Jurkat, Clone E6-1 (cell line): ENCODE results near the gene HSPB6.
"Not testable (repeated sequence)": the region's sequence is repeated elsewhere in the genome, so short reads cannot be mapped to it uniquely, and the experiment has no call there.

ENCODE experiments used
- DNase-seq: peaks from one replicate; pipeline ENCODE4 v3.0.0-alpha.2; 2011; ENCODE audit warnings: low read depth, low spot score
- H3K4me3 ChIP-seq: 2 replicates; pipeline ENCODE4 v1.5.1; 2011; ENCODE audit warnings: mild to moderate bottlenecking, low read length, control low read depth, moderate library complexity

The HSPB6 gene

DNA sequence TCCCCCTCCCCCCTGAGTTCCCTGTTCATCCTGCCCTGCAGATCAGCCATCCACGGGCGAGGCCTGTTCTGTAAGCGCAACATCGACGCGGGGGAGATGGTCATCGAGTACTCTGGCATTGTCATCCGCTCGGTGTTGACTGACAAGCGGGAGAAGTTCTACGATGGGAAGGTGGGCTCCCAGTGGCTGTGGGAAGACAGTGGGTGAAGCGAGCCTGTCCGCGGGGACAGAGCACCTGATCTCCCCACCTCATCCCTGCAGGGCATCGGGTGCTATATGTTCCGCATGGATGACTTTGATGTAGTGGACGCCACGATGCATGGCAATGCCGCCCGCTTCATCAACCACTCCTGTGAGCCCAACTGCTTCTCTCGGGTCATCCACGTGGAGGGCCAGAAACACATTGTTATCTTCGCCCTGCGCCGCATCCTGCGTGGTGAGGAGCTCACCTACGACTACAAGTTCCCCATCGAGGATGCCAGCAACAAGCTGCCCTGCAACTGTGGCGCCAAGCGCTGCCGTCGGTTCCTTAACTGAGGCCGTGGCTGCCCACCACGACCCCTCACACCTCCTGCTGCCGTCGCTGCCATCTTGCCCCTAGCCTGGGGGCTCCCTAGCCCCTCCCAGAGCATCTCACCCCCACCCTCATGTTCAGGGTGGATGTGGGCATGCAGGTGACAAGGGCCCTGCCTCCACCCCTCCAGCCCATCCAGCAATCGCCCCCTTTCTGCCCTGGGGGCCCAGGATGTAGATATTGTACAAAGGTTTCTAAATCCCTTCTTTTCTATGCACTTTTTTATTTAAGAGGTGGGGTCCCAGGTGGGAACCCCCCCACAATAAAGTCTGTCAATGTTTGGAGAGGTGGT, 18.6 kb downstream of the HSPB6 start:
- DNase-seq: no peak
- H3K4me3 ChIP-seq: no peak overlapping the region

- no peak overlapping the region for H3K4me3 ChIP-seq
- no peak for DNase-seq
Measured at GRCh38 chr19:35736913-35737886, 19.6 kb downstream of the HSPB6 start.

DNA sequence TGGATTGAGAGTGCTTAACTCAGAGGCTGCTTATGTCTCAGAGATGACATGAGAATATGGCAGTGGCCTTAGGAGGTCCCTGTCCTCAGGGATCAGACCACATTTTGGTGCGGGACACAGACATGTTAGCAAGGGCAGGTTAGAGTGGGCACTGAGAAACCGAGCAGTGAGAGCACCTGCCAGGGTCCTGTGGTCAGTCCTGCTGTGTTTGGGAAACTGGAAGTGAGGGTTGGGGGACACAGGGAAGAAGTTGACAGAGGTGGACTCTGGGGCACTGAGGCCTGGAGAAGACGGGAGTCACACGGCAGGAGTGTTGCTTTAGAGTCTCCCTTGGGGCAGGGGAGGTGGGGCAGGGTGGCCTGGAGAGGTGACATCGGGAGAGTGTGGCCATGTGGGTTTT, 21.9 kb downstream of the HSPB6 start:
- H3K4me3 ChIP-seq: no peak overlapping the region
- DNase-seq: no peak

DNA sequence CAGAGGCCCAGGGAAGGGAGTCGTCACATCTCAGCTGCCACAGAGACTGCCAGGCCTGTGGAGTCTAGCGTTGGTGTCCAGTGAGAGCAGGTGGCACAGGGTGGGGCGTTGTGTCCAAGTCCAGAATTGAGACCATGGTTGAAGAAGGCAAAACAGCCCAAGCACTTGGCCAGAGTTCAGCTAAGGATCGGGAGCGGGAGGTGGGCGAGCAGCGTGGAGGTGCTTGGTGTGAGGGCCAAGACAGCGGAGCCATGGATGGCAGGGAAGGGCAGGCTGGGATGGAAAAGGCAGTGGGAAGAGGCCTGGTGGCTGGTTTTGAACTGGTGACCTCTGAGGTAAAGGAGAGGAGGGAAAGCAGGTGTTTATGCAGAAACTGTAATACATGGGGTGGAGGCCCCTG, 22.6 kb downstream of the HSPB6 start:
- DNase-seq: no peak
- no peak overlapping the region for H3K4me3 ChIP-seq

DNA sequence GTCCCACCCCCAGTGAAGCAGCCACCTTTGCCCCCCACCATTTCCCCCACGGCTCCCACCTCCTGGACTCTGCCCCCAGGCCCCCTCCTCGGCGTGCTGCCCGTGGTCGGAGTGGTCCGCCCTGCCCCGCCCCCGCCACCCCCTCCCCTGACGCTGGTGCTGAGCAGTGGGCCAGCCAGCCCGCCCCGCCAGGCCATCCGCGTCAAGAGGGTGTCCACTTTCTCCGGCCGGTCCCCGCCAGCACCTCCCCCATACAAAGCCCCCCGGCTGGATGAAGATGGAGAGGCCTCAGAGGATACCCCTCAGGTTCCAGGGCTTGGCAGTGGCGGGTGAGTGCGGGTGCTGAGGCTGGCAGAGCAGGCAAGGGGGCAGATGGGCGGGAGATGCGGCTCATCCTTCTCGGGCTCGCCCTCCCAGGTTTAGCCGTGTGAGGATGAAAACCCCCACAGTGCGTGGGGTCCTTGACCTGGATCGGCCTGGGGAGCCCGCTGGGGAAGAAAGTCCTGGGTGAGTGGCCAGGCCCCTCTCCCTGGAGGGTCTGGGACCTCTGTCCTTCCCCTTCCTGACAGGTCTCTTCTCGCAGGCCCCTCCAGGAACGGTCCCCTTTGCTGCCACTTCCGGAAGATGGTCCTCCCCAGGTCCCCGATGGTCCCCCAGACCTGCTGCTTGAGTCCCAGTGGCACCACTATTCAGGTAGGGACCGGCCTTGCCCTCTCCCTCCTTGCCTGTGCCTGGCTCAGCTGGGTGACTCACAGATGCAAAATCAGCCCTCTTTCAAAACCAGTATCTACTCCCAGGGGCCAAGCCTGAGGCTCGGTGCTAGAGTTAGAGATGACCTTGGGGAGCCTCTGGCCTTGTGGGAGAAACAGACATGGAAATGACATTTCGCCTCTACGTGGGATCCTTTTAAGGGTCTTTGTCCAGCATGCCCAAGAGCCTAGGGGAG, 23.4 kb downstream of the HSPB6 start:
- DNase-seq: no peak
- H3K4me3 ChIP-seq: no peak overlapping the region

GRCh38 chr19:35732540-35733179, 24.2 kb downstream of the HSPB6 start:
- no peak overlapping the region for H3K4me3 ChIP-seq
- DNase-seq: no peak

GRCh38 chr19:35731779-35732405, 24.9 kb downstream of the HSPB6 start:
- no peak overlapping the region for H3K4me3 ChIP-seq
- no peak for DNase-seq

- no peak for DNase-seq
- no peak overlapping the region for H3K4me3 ChIP-seq
Measured at GRCh38 chr19:35731353-35731752, 25.5 kb downstream of the HSPB6 start.

GRCh38 chr19:35730326-35730725, 26.5 kb downstream of the HSPB6 start:
- H3K4me3 ChIP-seq: no peak overlapping the region
- no peak for DNase-seq

DNA sequence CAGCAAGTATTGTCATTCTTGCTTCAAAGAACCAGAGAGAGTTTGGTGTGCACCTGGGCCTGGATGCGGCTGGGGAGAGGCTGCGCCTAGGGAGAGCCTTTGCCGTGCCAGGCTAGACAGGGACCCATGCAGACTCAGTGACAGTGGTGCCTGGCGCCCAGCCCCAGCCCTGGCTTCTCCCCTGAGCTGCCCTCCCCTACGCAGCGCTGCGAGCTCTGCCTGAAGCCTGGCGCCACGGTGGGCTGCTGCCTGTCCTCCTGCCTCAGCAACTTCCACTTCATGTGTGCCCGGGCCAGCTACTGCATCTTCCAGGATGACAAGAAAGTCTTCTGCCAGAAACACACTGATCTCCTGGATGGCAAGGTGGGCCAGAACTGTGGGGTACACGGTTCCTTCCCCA, 27.1 kb downstream of the HSPB6 start:
- no peak for DNase-seq
- no peak overlapping the region for H3K4me3 ChIP-seq

DNA sequence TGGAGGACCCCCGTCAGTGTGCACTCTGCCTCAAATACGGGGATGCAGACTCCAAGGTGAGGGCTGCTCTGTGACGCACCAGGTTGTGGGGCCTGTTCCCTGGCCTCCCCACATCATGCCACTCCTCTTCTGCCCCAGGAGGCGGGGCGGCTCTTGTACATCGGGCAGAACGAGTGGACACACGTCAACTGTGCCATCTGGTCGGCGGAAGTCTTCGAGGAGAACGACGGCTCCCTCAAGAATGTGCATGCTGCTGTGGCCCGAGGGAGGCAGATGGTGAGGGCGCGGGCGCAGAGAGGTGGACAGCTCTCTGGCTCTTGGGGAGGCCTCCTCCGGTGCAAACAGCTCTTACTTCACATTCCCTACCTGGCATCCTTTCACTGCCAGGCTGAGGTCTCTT, 27.8 kb downstream of the HSPB6 start:
- DNase-seq: no peak
- H3K4me3 ChIP-seq: no peak overlapping the region

GRCh38 chr19:35727956-35728706, 28.7 kb downstream of the HSPB6 start:
- no peak overlapping the region for H3K4me3 ChIP-seq
- no peak for DNase-seq

GRCh38 chr19:35727053-35727955, 29.5 kb downstream of the HSPB6 start:
- H3K4me3 ChIP-seq: no peak overlapping the region
- no peak for DNase-seq

GRCh38 chr19:35725216-35725861, 31.5 kb downstream of the HSPB6 start:
- DNase-seq: no peak
- H3K4me3 ChIP-seq: no peak overlapping the region

GRCh38 chr19:35724560-35724959, 32.3 kb downstream of the HSPB6 start:
- H3K4me3 ChIP-seq: no peak overlapping the region
- no peak for DNase-seq

DNA sequence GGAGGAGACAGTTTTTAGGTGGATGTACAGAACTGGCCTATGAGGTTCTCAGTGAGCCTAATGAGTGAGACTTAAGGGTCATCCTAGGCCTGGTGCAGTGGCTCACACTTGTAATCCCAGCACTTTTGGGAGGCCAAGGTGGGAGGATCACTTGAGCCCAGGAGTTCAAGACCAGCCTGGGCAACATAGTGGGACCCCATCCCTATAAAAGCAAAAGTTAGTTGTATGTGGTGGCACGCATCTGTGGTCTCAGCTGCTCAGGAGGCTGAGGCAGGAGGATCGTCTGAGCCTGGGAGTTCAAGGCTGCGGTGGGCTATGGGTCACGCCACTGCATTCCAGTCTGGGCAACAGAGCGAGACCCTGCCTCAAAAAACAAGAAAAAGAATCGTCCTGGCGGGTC, 32.7 kb downstream of the HSPB6 start:
- H3K4me3 ChIP-seq, DNase-seq: not testable (repeated sequence)
